Colonic mucosa (tissue), 4 donors: Measurements from ENCODE around the gene EFNA2. TPM values are rescaled to one million over a fixed set of nuclear protein-coding genes. Genes with fewer than 3 reads are reported as not detected.

Source experiments
- DNase-seq: peaks from one replicate; pipeline ENCODE4 v3.0.0-alpha.2; 2020
- H3K27ac ChIP-seq: fragments of 200-600 bp; one replicate; pipeline ENCODE4 v1.8.0; 2021
- H3K27me3 ChIP-seq: fragments of 200-600 bp; one replicate; pipeline ENCODE4 v1.8.0; 2021
- H3K36me3 ChIP-seq: fragments of 200-600 bp; one replicate; pipeline ENCODE4 v1.8.0; 2021
- H3K4me1 ChIP-seq: fragments of 200-600 bp; one replicate; pipeline ENCODE4 v1.8.0; 2021; ENCODE audit warnings: mild to moderate bottlenecking
- H3K4me3 ChIP-seq: fragments of 200-600 bp; one replicate; pipeline ENCODE4 v1.8.0; 2021
- H3K9ac ChIP-seq, 2 donors: one replicate each; pipeline ENCODE4 v1.7.0; 2013; ENCODE audit warnings: control low read depth in 2 of 2, low read depth in 2 of 2, low read length in 2 of 2
- H3K9me3 ChIP-seq: fragments of 200-600 bp; one replicate; pipeline ENCODE4 v1.8.0; 2021
- CTCF ChIP-seq: fragments of 200-600 bp; IDR thresholded peaks from one replicate; pipeline ENCODE4 v1.8.0; 2022; ENCODE audit warnings: antibody characterized with exemption, mild to moderate bottlenecking
- intact Hi-C: fragments of 100-400 bp; cut with DNase I; formaldehyde crosslinking; loops from one replicate; pipeline ENCODE4 v1.14.1; 2022
- total RNA-seq, 2 donors: library from RNA; stranded (reverse); fragmentation: NEBNext Ultra II Directional in 1 of 2; extraction: Animal tissue kit (Norgen Biotek cat#: 25700) in 1 of 2; gene quantifications; one replicate each; pipeline ENCODE4 v1.2.1, GENCODE V29; 2021
- donor health status: healthy.
- donor health status: DM: no; HTN: no; CAD: no.
- donor health status: DM: no; HTN: no; CAD: no.

The EFNA2 gene
- total RNA-seq, 2 donors from 2014 or later = 72.8 to 86.1 TPM

- peaks cover 27% of the 10 kb centered on the region for H3K4me1 ChIP-seq
- H3K36me3 ChIP-seq = no peaks in the 10 kb centered on the region
- no peaks in the 10 kb centered on the region for H3K9me3 ChIP-seq
- peak within 1 kb of the TSS; percentile 97 for H3K27ac ChIP-seq
- H3K9ac ChIP-seq = peak within 1 kb of the TSS; percentile 81 to 97
- no peaks in the 10 kb centered on the region for H3K27me3 ChIP-seq
- H3K4me3 ChIP-seq = peak within 1 kb of the TSS; percentile 85
- peak; percentile 37 for TF ChIP-seq CTCF
- peak; percentile 83 for DNase-seq
- intact Hi-C loops = no loop called here
Measured at GRCh38 chr19:1248139-1248785, 37.4 kb upstream of the EFNA2 start, which contains the start of gene MIDN. Gene MIDN, plus strand, starts transcription at chr19:1248583. Its CDS starts 1,714 bp downstream, at chr19:1250297.

- peaks cover 29% of the 10 kb centered on the region for H3K4me1 ChIP-seq
- H3K36me3 ChIP-seq = peaks cover under 1% of the 10 kb centered on the region
- H3K27ac ChIP-seq = peak overlapping the region; percentile 97
- intact Hi-C loops = no loop called here
- TF ChIP-seq CTCF = peak; percentile 59
- no peaks in the 10 kb centered on the region for H3K9me3 ChIP-seq
- peak overlapping the region; percentile 85 for H3K4me3 ChIP-seq
- H3K9ac ChIP-seq = peak overlapping the region; percentile 81 to 97
- no peaks in the 10 kb centered on the region for H3K27me3 ChIP-seq
- peak; percentile 88 for DNase-seq
Measured at GRCh38 chr19:1248786-1249297, 36.8 kb upstream of the EFNA2 start.

GRCh38 chr19:1249298-1249989 lies 36.2 kb upstream of the EFNA2 start:
- no peaks in the 10 kb centered on the region for H3K27me3 ChIP-seq
- TF ChIP-seq CTCF = no peak
- DNase-seq = peak; percentile 93
- H3K4me1 ChIP-seq = peaks cover 27% of the 10 kb centered on the region
- H3K4me3 ChIP-seq = peak overlapping the region; percentile 85
- peak overlapping the region; percentile 99 for H3K27ac ChIP-seq
- H3K9ac ChIP-seq = peak overlapping the region; percentile 70 to 97
- H3K36me3 ChIP-seq = peaks cover 7% of the 10 kb centered on the region
- intact Hi-C loops = no loop called here
- H3K9me3 ChIP-seq = no peaks in the 10 kb centered on the region

- peak overlapping the region; percentile 85 for H3K4me3 ChIP-seq
- no peak for DNase-seq
- H3K27ac ChIP-seq = peak overlapping the region; percentile 99
- H3K9me3 ChIP-seq = no peaks in the 10 kb centered on the region
- H3K9ac ChIP-seq = peak overlapping the region; percentile 70 to 95
- peaks cover 26% of the 10 kb centered on the region for H3K4me1 ChIP-seq
- H3K27me3 ChIP-seq = no peaks in the 10 kb centered on the region
- TF ChIP-seq CTCF = no peak
- peaks cover 12% of the 10 kb centered on the region for H3K36me3 ChIP-seq
- intact Hi-C loops = no loop called here
Measured at GRCh38 chr19:1249990-1250436, 35.7 kb upstream of the EFNA2 start.

- Histone ChIP-seq H3K9me3 (no peaks in the 10 kb centered on the region), H3K36me3 (peaks cover 19% of the 10 kb centered on the region), H3K9ac (peak overlapping the region; percentile 95 to 99), H3K27me3 (no peaks in the 10 kb centered on the region), H3K27ac (peak overlapping the region; percentile 99), H3K4me1 (peaks cover 26% of the 10 kb centered on the region), H3K4me3 (peak overlapping the region; percentile 85)
- DNase-seq = peak; percentile 65
- intact Hi-C loops = no loop called here
- TF ChIP-seq CTCF = no peak
Measured at GRCh38 chr19:1250437-1251260, 35.0 kb upstream of the EFNA2 start.
